K562 (cell line): ENCODE data around the gene COQ5. TPM values are rescaled to one million over a fixed set of nuclear protein-coding genes. Genes with fewer than 3 reads are reported as not detected.

Source experiments
- FOXK1 ChIP-seq: sonication (generic); formaldehyde crosslinking; IDR thresholded peaks from 2 replicates; pipeline ENCODE4 v1.8.0; 2022; ENCODE audit warnings: missing genetic modification reagents, mild to moderate bottlenecking, borderline replicate concordance
- GATA2 ChIP-seq: sonication (generic); formaldehyde crosslinking; IDR thresholded peaks from 2 replicates; pipeline ENCODE4 v1.4.0; 2020; ENCODE audit warnings: mild to moderate bottlenecking, missing genetic modification reagents
- KHSRP ChIP-seq: fragments of 450-650 bp; IDR thresholded peaks from 2 replicates; pipeline ENCODE4 v1.6.1; 2017
- POU5F1 ChIP-seq: fragments of 150-350 bp; IDR thresholded peaks from 2 replicates; pipeline ENCODE4 v1.6.1; 2014; ENCODE audit warnings: borderline replicate concordance, low read length, low read depth, mild to moderate bottlenecking; ENCODE audit not compliant: partially characterized antibody
- PURB ChIP-seq: sonication (generic); formaldehyde crosslinking; IDR thresholded peaks from 2 replicates; pipeline ENCODE4 v1.9.0; 2021; ENCODE audit warnings: low read depth, mild to moderate bottlenecking, missing genetic modification reagents
- RFX1 ChIP-seq: fragments of 450-650 bp; IDR thresholded peaks from 2 replicates; pipeline ENCODE4 v1.6.1; 2016; ENCODE audit warnings: mild to moderate bottlenecking, moderate library complexity
- SIN3A ChIP-seq, 2 experiments: fragments of 150-350 bp in 1 of 2; IDR thresholded peaks; 2 replicates each; pipeline ENCODE4 v1.6.1; 2011 to 2016; ENCODE audit warnings: borderline replicate concordance in 2 of 2, low read depth in 2 of 2, low read length in 2 of 2, mild to moderate bottlenecking in 2 of 2, moderate library complexity in 2 of 2; ENCODE audit not compliant: control insufficient read depth in 1 of 2
- SUPT5H ChIP-seq: fragments of 450-650 bp; IDR thresholded peaks from 2 replicates; pipeline ENCODE4 v1.6.1; 2016
- TBL1XR1 ChIP-seq, 2 experiments: IDR thresholded peaks; 2 replicates each; pipeline ENCODE4 v1.6.1; 2012; ENCODE audit warnings: improper control_type of control experiment in 2 of 2, low read length in 2 of 2, mild to moderate bottlenecking in 1 of 2
- polyA plus RNA-seq, 8 experiments: library from polyadenylated mRNA; depleted of rRNA in 4 of 8; stranded (reverse) in 5 of 8; unstranded in 3 of 8; fragments of >200 nt; fragmentation: Nextera tagmentation in 2 of 8; fragmentation: Illumina TruSeq in 1 of 8; extraction: Ambion mirVana in 2 of 8; extraction: Trizol in 1 of 8; gene quantifications; 2 replicates each; pipeline versions ENCODE4 v1.2.1 to v1.2.3, GENCODE V29; 2011 to 2014; ENCODE audit warnings: inconsistent platforms in 1 of 8, missing spikeins in 1 of 8
- total RNA-seq, 7 experiments: library from RNA; depleted of rRNA in 6 of 7; stranded (reverse); fragments of >200 nt in 6 of 7; fragmentation: Illumina TruSeq in 2 of 7; extraction: Trizol in 2 of 7; gene quantifications; 2 replicates each; pipeline versions ENCODE4 v1.2.1 to v1.2.3, GENCODE V29; 2011 to 2021; ENCODE audit warnings: low replicate concordance in 1 of 7
- TF ChIP-seq, protein P1 (sequence below), 2 experiments: fragments of 450-650 bp in 1 of 2; sonication (generic) in 1 of 2; formaldehyde crosslinking in 1 of 2; IDR thresholded peaks; 2 replicates each; pipeline versions ENCODE4 v1.7.1 to v1.9.0; 2016 to 2022; ENCODE audit warnings: inconsistent platforms in 1 of 2, mild to moderate bottlenecking in 1 of 2, missing genetic modification reagents in 1 of 2
- TF ChIP-seq, protein P2 (sequence below): fragments of 450-650 bp; IDR thresholded peaks from 2 replicates; pipeline ENCODE4 v1.6.1; 2018; ENCODE audit not compliant: partially characterized antibody
- TF ChIP-seq, protein P3 (sequence below): fragments of 450-650 bp; formaldehyde crosslinking; IDR thresholded peaks from 2 replicates; pipeline ENCODE4 v1.4.0; 2022; ENCODE audit warnings: mild to moderate bottlenecking, moderate library complexity

The COQ5 gene
- total and polyA plus RNA-seq, 9 of the 15 experiments (the other 6 are each of a cell fraction or from before 2014, with no cell fraction given): 19.2 to 59.7 (median 30.4) TPM

DNA sequence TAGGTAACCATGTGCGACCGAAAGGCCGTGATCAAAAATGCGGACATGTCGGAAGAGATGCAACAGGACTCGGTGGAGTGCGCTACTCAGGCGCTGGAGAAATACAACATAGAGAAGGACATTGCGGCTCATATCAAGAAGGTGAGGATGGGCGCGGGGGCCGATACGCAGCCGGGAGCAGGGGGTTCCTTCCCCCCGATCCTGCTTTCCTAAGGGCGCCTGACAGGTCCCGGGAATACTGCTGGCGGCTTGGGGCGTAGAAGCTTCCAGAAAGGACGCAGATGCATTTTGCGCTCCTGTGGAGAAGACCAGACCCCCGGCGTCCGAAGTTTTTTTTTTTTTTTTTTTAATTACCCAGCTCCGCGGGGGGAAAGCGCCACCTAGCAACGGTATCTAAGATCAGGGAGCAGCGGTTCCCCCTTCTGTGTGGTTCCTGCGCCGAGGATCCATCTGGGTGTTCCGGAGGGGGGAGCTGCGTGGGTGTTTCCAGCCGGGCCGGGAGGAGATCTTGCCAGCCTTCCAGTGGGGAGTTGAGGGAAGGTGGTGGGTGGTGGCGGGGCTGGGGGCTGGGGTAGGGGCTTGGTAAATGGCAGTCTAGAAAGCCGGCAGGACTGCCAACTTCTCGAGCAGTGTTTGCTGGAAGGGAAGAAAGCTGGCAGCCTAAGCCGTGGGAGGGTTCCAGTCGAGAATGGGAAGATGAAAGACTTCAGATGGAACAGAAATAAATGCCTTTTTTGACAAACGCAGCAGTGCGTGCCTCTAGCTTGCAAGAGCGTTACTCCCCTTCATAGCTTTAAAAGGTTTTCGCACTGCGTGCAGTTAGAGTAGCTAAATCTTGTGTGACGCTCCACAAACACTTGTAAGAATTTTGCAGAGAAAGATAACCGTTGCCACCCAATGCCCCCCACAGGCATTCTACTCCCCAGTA lies 32.3 kb downstream of the COQ5 start (continued):
- TF ChIP-seq, protein P1, sequence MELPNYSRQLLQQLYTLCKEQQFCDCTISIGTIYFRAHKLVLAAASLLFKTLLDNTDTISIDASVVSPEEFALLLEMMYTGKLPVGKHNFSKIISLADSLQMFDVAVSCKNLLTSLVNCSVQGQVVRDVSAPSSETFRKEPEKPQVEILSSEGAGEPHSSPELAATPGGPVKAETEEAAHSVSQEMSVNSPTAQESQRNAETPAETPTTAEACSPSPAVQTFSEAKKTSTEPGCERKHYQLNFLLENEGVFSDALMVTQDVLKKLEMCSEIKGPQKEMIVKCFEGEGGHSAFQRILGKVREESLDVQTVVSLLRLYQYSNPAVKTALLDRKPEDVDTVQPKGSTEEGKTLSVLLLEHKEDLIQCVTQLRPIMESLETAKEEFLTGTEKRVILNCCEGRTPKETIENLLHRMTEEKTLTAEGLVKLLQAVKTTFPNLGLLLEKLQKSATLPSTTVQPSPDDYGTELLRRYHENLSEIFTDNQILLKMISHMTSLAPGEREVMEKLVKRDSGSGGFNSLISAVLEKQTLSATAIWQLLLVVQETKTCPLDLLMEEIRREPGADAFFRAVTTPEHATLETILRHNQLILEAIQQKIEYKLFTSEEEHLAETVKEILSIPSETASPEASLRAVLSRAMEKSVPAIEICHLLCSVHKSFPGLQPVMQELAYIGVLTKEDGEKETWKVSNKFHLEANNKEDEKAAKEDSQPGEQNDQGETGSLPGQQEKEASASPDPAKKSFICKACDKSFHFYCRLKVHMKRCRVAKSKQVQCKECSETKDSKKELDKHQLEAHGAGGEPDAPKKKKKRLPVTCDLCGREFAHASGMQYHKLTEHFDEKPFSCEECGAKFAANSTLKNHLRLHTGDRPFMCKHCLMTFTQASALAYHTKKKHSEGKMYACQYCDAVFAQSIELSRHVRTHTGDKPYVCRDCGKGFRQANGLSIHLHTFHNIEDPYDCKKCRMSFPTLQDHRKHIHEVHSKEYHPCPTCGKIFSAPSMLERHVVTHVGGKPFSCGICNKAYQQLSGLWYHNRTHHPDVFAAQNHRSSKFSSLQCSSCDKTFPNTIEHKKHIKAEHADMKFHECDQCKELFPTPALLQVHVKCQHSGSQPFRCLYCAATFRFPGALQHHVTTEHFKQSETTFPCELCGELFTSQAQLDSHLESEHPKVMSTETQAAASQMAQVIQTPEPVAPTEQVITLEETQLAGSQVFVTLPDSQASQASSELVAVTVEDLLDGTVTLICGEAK (IDR thresholded peaks at IDR 0.05): no peak
- TF ChIP-seq, protein P1 (CRISPR knock-in tag; IDR thresholded peaks at IDR 0.05): no peak
- TF ChIP-seq SIN3A (IDR thresholded peaks at IDR 0.05; ENCODE audit: borderline replicate concordance in 2 of 2, control insufficient read depth in 1 of 2, low read depth in 2 of 2, low read length in 2 of 2) (peak; percentile 25 to 54; a peak in 2 of 4 replicates), GATA2 (peak; percentile 78), RFX1 (peak; percentile 86), TBL1XR1 (IDR thresholded peaks at IDR 0.05; ENCODE audit: low read length in 2 of 2) (no peak; a peak in 1 of 4 replicates), PURB (no peak), SUPT5H (no peak), KHSRP (no peak), FOXK1 (CRISPR knock-in tag) (no peak), POU5F1 (no peak)
- TF ChIP-seq, protein P2, sequence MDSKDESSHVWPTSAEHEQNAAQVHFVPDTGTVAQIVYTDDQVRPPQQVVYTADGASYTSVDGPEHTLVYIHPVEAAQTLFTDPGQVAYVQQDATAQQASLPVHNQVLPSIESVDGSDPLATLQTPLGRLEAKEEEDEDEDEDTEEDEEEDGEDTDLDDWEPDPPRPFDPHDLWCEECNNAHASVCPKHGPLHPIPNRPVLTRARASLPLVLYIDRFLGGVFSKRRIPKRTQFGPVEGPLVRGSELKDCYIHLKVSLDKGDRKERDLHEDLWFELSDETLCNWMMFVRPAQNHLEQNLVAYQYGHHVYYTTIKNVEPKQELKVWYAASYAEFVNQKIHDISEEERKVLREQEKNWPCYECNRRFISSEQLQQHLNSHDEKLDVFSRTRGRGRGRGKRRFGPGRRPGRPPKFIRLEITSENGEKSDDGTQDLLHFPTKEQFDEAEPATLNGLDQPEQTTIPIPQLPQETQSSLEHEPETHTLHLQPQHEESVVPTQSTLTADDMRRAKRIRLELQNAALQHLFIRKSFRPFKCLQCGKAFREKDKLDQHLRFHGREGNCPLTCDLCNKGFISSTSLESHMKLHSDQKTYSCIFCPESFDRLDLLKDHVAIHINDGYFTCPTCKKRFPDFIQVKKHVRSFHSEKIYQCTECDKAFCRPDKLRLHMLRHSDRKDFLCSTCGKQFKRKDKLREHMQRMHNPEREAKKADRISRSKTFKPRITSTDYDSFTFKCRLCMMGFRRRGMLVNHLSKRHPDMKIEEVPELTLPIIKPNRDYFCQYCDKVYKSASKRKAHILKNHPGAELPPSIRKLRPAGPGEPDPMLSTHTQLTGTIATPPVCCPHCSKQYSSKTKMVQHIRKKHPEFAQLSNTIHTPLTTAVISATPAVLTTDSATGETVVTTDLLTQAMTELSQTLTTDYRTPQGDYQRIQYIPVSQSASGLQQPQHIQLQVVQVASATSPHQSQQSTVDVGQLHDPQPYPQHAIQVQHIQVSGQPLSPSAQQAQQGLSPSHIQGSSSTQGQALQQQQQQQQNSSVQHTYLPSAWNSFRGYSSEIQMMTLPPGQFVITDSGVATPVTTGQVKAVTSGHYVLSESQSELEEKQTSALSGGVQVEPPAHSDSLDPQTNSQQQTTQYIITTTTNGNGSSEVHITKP: peak; percentile 74
- TF ChIP-seq, protein P3, sequence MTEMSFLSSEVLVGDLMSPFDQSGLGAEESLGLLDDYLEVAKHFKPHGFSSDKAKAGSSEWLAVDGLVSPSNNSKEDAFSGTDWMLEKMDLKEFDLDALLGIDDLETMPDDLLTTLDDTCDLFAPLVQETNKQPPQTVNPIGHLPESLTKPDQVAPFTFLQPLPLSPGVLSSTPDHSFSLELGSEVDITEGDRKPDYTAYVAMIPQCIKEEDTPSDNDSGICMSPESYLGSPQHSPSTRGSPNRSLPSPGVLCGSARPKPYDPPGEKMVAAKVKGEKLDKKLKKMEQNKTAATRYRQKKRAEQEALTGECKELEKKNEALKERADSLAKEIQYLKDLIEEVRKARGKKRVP: no peak
